ENCODE data around the gene GRM1. TPM values are rescaled to one million over a fixed set of nuclear protein-coding genes. Genes with fewer than 3 reads are reported as not detected.

GRM1 gene
- total and polyA plus RNA-seq, 2 donors (not counting 3 experiments of a cell fraction or from before 2014, with no cell fraction given) = 0.07 TPM; not detected in 1

DNA sequence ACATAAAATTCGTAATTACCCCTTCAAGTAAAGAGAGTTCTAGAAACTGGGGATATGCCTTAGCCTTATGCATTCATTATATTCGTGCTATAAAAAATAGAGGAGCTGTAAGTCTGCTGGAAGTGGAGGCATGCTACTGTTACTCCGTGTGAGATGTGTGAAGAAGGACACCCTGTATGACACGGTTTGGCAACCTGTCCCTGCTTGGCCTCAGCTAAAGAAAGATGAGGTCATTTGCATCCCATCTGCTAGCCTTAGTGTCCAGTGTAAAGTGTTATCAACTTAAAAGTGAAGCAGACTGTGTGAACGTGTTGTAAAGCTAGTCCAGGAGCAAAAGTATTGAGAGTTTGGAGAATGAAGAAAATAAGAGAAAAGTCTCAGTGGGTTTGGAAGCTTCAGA is 379.7 kb downstream of the GRM1 start:
- POLR2A ChIA-PET = no interaction called here
- no peak for FAIRE-seq
- no peak overlapping the region for H3K4me2 ChIP-seq (ENCODE audit: insufficient read depth, low read length)

More for the DNA sequence above, 379.7 kb downstream of the GRM1 start:
- H3K4me3 ChIP-seq (replicated peaks in 1 of 3; ENCODE audit: insufficient read depth in 1 of 3, low read depth in 1 of 3, low read length in 3 of 3) = no peak overlapping the region
- no peak overlapping the region for H3K27ac ChIP-seq (ENCODE audit: insufficient read depth, low read depth, low read length)
- DNase-seq (ENCODE audit: low read depth, low spot score) = no peak
- no peaks in the 10 kb centered on the region for H3K79me2 ChIP-seq (ENCODE audit: control insufficient read depth, insufficient read depth, low read length)
- dilution Hi-C loops (cut with MboI; ENCODE audit: extremely low pct_ligation_motif_present, low sequenced_read_pairs) (no loop called here), intact Hi-C loops (cut with micrococcal nuclease) (no loop called here)
- no peaks in the 10 kb centered on the region for H3K36me3 ChIP-seq (ENCODE audit: control insufficient read depth in 2 of 2, extremely low read depth in 1 of 2, insufficient read depth in 2 of 2, low read length in 2 of 2)
- H3K27me3 ChIP-seq (ENCODE audit: control insufficient read depth in 2 of 2, insufficient read depth in 2 of 2, low read length in 2 of 2) = no peaks in the 10 kb centered on the region
- H4K20me1 ChIP-seq (replicated peaks; ENCODE audit: control insufficient read depth, extremely low read depth, insufficient read depth, low read length) = no peaks in the 10 kb centered on the region
- H3K9me1 ChIP-seq (replicated peaks; ENCODE audit: control insufficient read depth, extremely low read depth, insufficient read depth, low read length) = no peaks in the 10 kb centered on the region
- no peak overlapping the region for H3K9ac ChIP-seq (replicated peaks; ENCODE audit: extremely low read depth, insufficient read depth, low read length)
- no peak overlapping the region for H2AFZ ChIP-seq (ENCODE audit: low read depth, low read length)
- no peaks in the 10 kb centered on the region for H3K4me1 ChIP-seq (ENCODE audit: control insufficient read depth, extremely low read depth, insufficient read depth, low read length)
- CTCF ChIA-PET = interaction anchor here (1.3 kb wide), 1 partner anchor 8 kb away, joined by 4 read pairs; no protein-coding TSS in a partner anchor
- no TSS peak for BruUV-seq (replicated peaks)
- no peaks in the 10 kb centered on the region for H3K9me3 ChIP-seq (replicated peaks; ENCODE audit: control insufficient read depth, insufficient read depth, low read length)
- TF ChIP-seq GATA2 (IDR thresholded peaks at IDR 0.05; ENCODE audit: insufficient read depth, insufficient read length, low read depth, low read length) (no peak), CTCF (IDR thresholded peaks at IDR 0.05; ENCODE audit: extremely low read depth in 1 of 2, insufficient read depth in 1 of 2, low read depth in 1 of 2, low read length in 2 of 2) (no peak), POLR2AphosphoS5 (IDR thresholded peaks at IDR 0.05; ENCODE audit: insufficient read depth, low read depth, low read length) (no peak)

All from endothelial cell of umbilical vein (primary cell).